HL-60/S4 (cell line): Measurements from ENCODE around the gene CELA3B.
"Not testable (repeated sequence)": the region's sequence is repeated elsewhere in the genome, so short reads cannot be mapped to it uniquely, and the experiment has no call there.

Experiments
- in situ Hi-C: fragments of 300-500 bp; cut with MboI; formaldehyde crosslinking; loops from 2 replicates; pipeline ENCODE4 v1.14.3; 2022; ENCODE audit warnings: low sequenced_read_pairs

Gene CELA3B

GRCh38 chr1:22005261-22006149 is 28.7 kb downstream of the CELA3B start:
- in situ Hi-C loops, result not testable (repeated sequence)

- in situ Hi-C loops, result not testable (repeated sequence)
Measured at GRCh38 chr1:22006736-22007135, 29.9 kb downstream of the CELA3B start.

- in situ Hi-C loops, result not testable (repeated sequence)
Measured at GRCh38 chr1:22007262-22007661, 30.4 kb downstream of the CELA3B start.

- in situ Hi-C loops, result not testable (repeated sequence)
Measured at GRCh38 chr1:22009566-22009965, 32.7 kb downstream of the CELA3B start.

- in situ Hi-C loops, result not testable (repeated sequence)
Measured at GRCh38 chr1:22012752-22013151, 35.9 kb downstream of the CELA3B start.

GRCh38 chr1:22014575-22015206 is 37.9 kb downstream of the CELA3B start:
- in situ Hi-C loops, result not testable (repeated sequence)

- in situ Hi-C loops, result no loop called here
Measured at GRCh38 chr1:22018583-22019559, 42.0 kb downstream of the CELA3B start.

GRCh38 chr1:22021061-22021460 is 44.2 kb downstream of the CELA3B start:
- in situ Hi-C loops, result no loop called here

- in situ Hi-C loops, result no loop called here
Measured at GRCh38 chr1:22024485-22025367, 47.9 kb downstream of the CELA3B start.

- in situ Hi-C loops, result no loop called here
Measured at GRCh38 chr1:22025368-22026155, 48.7 kb downstream of the CELA3B start.

- in situ Hi-C loops, result no loop called here
Measured at GRCh38 chr1:22026924-22027289, 50.1 kb downstream of the CELA3B start.

- in situ Hi-C loops, result no loop called here
Measured at GRCh38 chr1:22030057-22030456, 53.2 kb downstream of the CELA3B start.

- in situ Hi-C loops, result no loop called here
Measured at GRCh38 chr1:22030473-22030872, 53.7 kb downstream of the CELA3B start.

GRCh38 chr1:22031214-22031962 is 54.6 kb downstream of the CELA3B start:
- in situ Hi-C loops, result no loop called here

GRCh38 chr1:22034834-22035233 is 58.0 kb downstream of the CELA3B start:
- in situ Hi-C loops, result not testable (repeated sequence)

GRCh38 chr1:22037520-22037919 is 60.7 kb downstream of the CELA3B start:
- in situ Hi-C loops, result no loop called here

- in situ Hi-C loops, result no loop called here
Measured at GRCh38 chr1:22038036-22038435, 61.2 kb downstream of the CELA3B start.
